Epithelial cell of proximal tubule (primary cell): ENCODE data around the gene FRYL. TPM values are rescaled to one million over a fixed set of nuclear protein-coding genes. Genes with fewer than 3 reads are reported as not detected.
"Not testable (repeated sequence)": the region's sequence is repeated elsewhere in the genome, so short reads cannot be mapped to it uniquely, and the experiment has no call there.

Experiments
- DNase-seq: peaks from one replicate; pipeline ENCODE4 v3.0.0-alpha.2; 2011; ENCODE audit warnings: low read depth
- H3K4me3 ChIP-seq: 2 replicates; pipeline ENCODE4 v1.5.1; 2011; ENCODE audit warnings: low read depth, mild to moderate bottlenecking, low read length
- total RNA-seq: library from RNA; depleted of rRNA; stranded (reverse); fragments of >200 nt; gene quantifications from 2 replicates; pipeline ENCODE4 v1.2.3, GENCODE V29; 2015
- TF ChIP-seq, protein P1 (sequence below): conservative IDR thresholded peaks from 2 replicates; pipeline ENCODE4 v1.5.1; 2012; ENCODE audit warnings: low read depth, mild to moderate bottlenecking, low read length

The FRYL gene
- total RNA-seq, 1 donor from 2014 or later: 22.5 TPM

DNA sequence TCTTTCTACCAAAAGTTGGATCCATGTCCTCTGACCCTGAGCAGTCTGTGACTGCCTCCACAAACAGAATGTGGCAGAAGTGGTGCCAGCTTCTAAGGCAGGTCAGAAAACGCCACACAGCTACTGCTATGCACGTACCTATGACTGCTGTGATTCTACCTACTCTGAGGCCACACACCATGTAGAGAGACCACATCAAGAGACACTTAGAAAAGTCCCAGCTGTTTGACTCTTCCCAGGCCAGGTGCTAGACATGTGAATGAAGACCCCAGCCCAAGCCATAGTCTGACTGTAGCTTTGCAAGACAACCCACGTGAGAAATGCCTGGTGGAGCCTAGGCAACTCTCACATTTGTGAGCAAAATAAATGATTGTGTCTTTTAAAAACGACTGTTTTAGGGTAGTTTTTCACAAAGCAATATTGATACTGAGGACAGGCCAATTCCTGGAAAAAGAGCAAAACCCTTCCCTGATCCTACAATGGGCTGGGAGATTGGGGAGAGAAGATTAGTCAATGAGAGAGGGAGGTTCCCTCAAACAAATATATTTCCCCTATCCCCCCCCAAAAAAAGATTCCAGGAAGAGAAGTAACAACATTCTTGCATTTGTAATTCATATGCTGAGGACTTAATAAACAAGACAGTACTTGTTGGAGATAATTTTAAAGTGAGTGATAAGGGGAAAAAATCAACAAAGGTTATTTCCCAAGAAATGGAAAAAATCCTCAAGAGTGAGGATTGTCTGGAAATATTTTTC lies 33.3 kb downstream of the FRYL start:
- no peak overlapping the region for H3K4me3 ChIP-seq
- TF ChIP-seq, protein P1, sequence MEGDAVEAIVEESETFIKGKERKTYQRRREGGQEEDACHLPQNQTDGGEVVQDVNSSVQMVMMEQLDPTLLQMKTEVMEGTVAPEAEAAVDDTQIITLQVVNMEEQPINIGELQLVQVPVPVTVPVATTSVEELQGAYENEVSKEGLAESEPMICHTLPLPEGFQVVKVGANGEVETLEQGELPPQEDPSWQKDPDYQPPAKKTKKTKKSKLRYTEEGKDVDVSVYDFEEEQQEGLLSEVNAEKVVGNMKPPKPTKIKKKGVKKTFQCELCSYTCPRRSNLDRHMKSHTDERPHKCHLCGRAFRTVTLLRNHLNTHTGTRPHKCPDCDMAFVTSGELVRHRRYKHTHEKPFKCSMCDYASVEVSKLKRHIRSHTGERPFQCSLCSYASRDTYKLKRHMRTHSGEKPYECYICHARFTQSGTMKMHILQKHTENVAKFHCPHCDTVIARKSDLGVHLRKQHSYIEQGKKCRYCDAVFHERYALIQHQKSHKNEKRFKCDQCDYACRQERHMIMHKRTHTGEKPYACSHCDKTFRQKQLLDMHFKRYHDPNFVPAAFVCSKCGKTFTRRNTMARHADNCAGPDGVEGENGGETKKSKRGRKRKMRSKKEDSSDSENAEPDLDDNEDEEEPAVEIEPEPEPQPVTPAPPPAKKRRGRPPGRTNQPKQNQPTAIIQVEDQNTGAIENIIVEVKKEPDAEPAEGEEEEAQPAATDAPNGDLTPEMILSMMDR: no peak
- no peak for DNase-seq

DNA sequence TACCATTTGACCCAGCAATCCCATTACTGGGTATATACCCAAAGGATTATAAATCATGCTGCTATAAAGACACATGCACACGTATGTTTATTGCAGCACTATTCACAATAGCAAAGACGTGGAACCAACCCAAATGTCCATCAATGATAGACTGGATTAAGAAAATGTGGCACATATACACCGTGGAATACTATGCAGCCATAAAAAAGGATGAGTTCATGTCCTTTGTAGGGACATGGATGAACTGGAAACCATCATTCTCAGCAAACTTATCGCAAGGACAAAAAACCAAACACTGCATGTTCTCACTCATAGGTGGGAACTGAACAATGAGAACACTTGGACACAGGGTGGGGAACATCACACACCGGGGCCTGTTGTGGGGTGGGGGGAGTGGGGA lies 34.9 kb downstream of the FRYL start:
- H3K4me3 ChIP-seq, DNase-seq: not testable (repeated sequence)

DNA sequence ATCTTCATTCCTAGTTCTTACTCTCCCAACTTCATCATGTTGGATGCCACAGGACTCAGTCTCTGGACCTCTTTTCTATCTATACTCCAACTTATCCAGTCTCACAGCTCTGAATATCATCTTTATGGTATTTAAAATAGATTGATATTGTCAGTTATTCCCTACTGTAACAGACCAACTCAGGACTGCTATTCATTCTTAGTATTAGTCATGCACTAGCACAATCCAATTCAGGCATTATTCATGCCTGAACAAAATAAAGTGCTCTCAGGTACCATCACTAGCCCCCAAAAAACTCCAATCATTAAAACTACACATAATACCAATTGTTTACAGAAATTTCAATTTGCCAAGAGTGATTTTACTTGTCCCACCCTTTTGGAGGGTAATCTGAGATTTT lies 37.7 kb downstream of the FRYL start:
- TF ChIP-seq, protein P1: no peak
- no peak overlapping the region for H3K4me3 ChIP-seq
- no peak for DNase-seq

DNA sequence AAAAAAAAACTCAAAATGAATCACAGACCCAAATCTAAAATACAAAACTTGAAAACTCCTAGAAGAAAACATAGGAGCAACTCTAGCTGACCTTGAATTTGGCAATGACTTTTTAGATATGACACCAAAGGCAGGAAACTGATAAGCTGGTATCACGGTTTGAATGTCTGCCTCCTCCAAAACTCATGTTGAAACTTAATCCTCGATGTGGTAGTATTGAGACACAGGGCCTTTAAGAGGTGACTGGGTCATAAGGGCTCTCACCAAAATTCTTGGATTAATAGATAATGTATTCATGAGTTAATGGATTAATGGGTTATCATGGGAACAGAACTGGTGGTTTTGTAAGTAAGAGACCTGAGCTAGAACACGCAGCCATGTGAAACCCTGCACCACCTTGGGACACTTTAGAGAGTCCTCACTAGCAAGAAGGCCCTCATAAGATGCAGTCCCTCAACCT lies 40.5 kb downstream of the FRYL start:
- TF ChIP-seq, protein P1: no peak
- DNase-seq: peak; percentile 86
- H3K4me3 ChIP-seq: no peak overlapping the region

DNA sequence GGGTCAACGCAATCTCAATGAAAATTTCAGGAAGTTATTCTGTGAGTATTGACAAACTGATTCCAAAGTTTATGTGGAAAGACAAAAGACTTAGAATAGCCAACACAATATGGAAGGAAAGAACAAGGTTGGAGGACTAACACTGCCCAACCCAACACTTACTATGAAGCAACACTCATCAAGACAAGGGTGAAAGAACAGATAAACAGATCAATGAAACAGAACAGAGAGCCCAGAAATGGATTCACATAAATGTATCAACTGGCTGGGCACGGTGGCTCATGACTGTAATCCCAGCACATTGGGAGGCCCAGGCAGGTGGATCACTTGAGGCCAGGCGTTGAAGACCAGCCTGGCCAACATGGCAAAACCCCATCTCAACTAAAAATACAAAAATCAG lies 41.2 kb downstream of the FRYL start:
- H3K4me3 ChIP-seq: no peak overlapping the region
- TF ChIP-seq, protein P1: no peak
- DNase-seq: no peak

DNA sequence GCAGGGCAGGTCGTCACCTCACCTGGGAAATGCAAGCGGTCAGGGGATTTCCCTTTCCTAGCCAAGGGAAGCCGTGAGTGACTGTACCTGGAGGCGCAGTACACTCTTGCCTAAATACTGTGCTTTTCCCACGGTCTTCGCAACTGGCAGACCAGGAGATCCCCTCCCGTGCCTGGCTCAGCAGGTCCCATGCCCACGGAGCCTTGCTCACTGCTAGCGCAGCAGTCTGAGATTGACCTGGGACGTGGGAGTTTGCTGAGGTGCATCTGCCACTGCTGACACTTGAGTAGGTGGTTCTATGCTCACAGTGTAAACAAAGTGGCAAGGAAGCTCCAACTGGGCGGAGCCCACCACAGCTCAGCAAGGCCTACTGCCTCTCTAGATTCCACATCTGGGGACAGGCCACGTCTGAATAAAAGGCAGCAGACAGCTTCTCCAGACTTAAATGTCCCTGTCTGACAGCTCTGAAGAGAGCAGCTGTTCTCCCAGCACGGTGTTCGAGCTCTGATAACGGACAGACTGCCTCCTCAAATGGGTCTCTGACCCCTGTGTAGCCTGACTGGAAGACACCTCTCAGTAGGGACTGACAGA lies 51.1 kb downstream of the FRYL start:
- not testable (repeated sequence) for DNase-seq, H3K4me3 ChIP-seq

DNA sequence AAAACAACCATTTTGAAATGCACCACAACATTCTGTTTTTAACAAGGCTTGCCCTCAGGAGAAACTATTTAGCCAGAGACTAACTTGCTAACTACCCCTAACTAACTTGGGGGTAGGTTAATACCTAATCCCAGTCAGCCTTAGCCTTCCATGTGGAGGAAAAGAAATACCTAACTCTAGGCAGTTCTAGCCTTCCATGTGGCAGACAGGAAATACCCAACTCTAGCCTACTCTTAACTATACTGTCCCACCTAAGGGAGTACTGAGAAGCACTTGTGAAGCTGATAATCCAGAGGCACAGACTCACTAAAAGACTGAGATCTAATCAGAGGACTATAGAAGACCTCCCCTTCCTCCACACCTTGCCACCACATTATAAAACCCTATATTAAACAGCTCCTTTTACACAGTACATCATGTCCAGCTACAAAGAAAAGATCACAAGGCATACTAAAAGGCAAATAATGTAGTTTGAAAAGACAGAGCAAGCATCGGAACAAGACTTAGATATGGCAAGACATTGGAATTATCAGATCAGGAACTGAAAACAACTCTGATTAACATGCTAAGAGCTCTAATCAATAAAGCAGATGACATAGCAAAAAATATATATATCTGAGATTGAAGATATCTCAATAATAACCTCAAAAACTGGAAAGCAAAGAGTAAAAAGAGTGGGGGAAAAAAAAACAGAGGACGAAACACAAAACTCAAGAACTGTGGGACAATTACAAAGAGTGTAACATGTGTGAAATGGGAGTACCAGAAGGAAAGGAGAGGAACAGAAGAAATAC lies 52.2 kb downstream of the FRYL start:
- no peak for DNase-seq
- H3K4me3 ChIP-seq: no peak overlapping the region
- TF ChIP-seq, protein P1: no peak
